Ascending aorta (tissue), 2 donors: ENCODE results near the gene SOS1. TPM values are rescaled to one million over a fixed set of nuclear protein-coding genes. Genes with fewer than 3 reads are reported as not detected.
"Not testable (repeated sequence)": the region's sequence is repeated elsewhere in the genome, so short reads cannot be mapped to it uniquely, and the experiment has no call there.

Experiments
- DNase-seq, 2 donors: peaks; one replicate each; pipeline ENCODE4 v3.0.0-alpha.2; 2019; ENCODE audit warnings: low spot score in 2 of 2
- H3K27ac ChIP-seq, 2 donors: fragments of 200-600 bp; sonication (generic); one replicate each; pipeline ENCODE4 v1.5.1; 2016 to 2017; ENCODE audit warnings: mild to moderate bottlenecking in 1 of 2
- H3K27me3 ChIP-seq: fragments of 200-600 bp; sonication (generic); one replicate; pipeline ENCODE4 v1.5.1; 2017
- H3K36me3 ChIP-seq, 2 donors: fragments of 200-600 bp; sonication (generic); one replicate each; pipeline ENCODE4 v1.5.1; 2016
- H3K4me1 ChIP-seq, 2 donors: fragments of 200-600 bp; sonication (generic); one replicate each; pipeline ENCODE4 v1.5.1; 2016 to 2017; ENCODE audit warnings: mild to moderate bottlenecking in 1 of 2
- H3K4me3 ChIP-seq, 2 donors: fragments of 200-600 bp; sonication (generic); one replicate each; pipeline ENCODE4 v1.5.1; 2016 to 2017; ENCODE audit warnings: mild to moderate bottlenecking in 1 of 2
- H3K9me3 ChIP-seq, 2 donors: fragments of 200-600 bp; sonication (generic); one replicate each; pipeline ENCODE4 v1.5.1; 2016
- intact Hi-C: fragments of 100-400 bp; cut with DNase I; formaldehyde crosslinking; loops from one replicate; pipeline ENCODE4 v1.15.1; 2023
- total RNA-seq: library from RNA; depleted of rRNA; stranded (reverse); fragments of >200 nt; gene quantifications from one replicate; pipeline ENCODE4 v1.1.0, GENCODE V29; 2016
- TF ChIP-seq, protein P1 (sequence below), 3 experiments: fragments of 200-600 bp in 2 of 3; fragments of 450-650 bp in 1 of 3; sonication (generic) in 2 of 3; IDR thresholded peaks; one replicate each; pipeline ENCODE4 v1.5.1; 2016 to 2019; ENCODE audit warnings: antibody characterized with exemption in 3 of 3, mild to moderate bottlenecking in 1 of 3, moderate library complexity in 1 of 3

The SOS1 gene
- total RNA-seq, 1 donor from 2014 or later: 11.3 TPM

DNA sequence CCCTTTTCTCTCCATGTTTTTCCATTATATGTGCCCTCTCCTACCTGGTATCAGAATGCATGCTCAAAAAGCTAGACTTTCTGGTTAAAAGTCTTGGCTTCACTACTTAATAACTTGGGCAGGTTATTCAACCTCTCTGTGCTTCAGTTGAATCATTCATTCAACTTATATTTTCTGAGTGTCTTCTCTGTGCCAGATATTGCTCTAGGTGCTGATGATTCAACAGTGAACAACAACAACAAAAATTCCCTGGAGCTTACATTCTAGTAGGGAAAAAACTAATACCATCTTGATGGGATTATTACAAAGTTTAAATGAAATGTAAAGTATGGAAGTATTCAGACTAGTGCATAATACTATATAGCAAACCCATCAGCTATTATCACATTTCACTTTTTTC lies 55.2 kb downstream of the SOS1 start:
- TF ChIP-seq, protein P1, sequence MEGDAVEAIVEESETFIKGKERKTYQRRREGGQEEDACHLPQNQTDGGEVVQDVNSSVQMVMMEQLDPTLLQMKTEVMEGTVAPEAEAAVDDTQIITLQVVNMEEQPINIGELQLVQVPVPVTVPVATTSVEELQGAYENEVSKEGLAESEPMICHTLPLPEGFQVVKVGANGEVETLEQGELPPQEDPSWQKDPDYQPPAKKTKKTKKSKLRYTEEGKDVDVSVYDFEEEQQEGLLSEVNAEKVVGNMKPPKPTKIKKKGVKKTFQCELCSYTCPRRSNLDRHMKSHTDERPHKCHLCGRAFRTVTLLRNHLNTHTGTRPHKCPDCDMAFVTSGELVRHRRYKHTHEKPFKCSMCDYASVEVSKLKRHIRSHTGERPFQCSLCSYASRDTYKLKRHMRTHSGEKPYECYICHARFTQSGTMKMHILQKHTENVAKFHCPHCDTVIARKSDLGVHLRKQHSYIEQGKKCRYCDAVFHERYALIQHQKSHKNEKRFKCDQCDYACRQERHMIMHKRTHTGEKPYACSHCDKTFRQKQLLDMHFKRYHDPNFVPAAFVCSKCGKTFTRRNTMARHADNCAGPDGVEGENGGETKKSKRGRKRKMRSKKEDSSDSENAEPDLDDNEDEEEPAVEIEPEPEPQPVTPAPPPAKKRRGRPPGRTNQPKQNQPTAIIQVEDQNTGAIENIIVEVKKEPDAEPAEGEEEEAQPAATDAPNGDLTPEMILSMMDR (IDR thresholded peaks at IDR 0.05): no peak
- Histone ChIP-seq H3K36me3 (peaks cover 7 to 10% of the 10 kb centered on the region in 2 donors), H3K4me3 (no peak overlapping the region), H3K27me3 (no peaks in the 10 kb centered on the region), H3K4me1 (no peaks in the 10 kb centered on the region), H3K9me3 (no peaks in the 10 kb centered on the region), H3K27ac (no peak overlapping the region)
- DNase-seq: no peak
- intact Hi-C loops: no loop called here

DNA sequence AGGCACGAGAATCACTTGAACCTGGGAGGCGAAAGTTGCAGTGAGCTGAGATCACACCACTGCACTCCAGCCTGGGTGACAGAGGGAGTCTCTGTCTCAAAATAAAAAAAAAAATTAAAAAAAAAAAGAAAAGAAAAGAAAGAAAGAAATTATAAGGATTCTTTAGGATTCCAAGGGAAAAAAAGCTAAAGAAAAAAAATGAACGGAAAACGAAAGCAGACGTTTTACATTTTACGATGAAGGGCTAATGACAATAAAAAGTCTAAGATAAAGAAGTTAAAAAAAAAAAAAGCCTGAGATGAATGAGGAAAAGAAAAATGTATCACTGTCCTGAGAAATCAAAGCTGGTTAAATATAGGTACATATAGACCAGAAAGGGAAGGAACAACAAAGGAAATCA lies 58.5 kb downstream of the SOS1 start:
- TF ChIP-seq, protein P1 (IDR thresholded peaks at IDR 0.05): no peak
- Histone ChIP-seq H3K36me3 (peaks cover 7 to 10% of the 10 kb centered on the region in 2 donors), H3K4me1 (no peaks in the 10 kb centered on the region), H3K9me3 (no peaks in the 10 kb centered on the region), H3K27ac (no peak overlapping the region), H3K27me3 (no peaks in the 10 kb centered on the region), H3K4me3 (no peak overlapping the region)
- intact Hi-C loops: no loop called here
- no peak for DNase-seq

DNA sequence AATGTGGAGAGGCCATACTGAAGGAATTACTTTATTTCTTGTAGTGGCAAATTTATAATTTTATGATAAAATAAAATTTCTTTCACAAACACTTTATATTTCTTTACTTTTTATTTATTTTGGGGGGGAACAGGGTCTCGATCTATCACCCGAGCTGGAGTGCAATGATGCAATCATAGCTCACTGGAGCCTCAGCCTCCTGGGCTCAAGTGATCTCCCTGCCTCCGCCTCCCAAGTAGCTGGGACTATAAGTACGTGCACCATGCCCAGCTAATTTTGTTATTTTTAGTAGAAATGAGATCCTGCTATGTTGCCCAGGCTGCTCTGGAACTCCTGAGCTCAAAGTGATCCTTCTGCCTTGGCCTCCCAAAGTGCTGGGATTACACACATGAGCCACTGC lies 59.6 kb downstream of the SOS1 start:
- Histone ChIP-seq H3K4me3 (no peak overlapping the region), H3K4me1 (no peaks in the 10 kb centered on the region), H3K27ac (no peak overlapping the region), H3K9me3 (no peaks in the 10 kb centered on the region), H3K36me3 (peaks cover 6% of the 10 kb centered on the region in 2 donors), H3K27me3 (no peaks in the 10 kb centered on the region)
- TF ChIP-seq, protein P1 (IDR thresholded peaks at IDR 0.05): no peak
- intact Hi-C loops: no loop called here
- no peak for DNase-seq

DNA sequence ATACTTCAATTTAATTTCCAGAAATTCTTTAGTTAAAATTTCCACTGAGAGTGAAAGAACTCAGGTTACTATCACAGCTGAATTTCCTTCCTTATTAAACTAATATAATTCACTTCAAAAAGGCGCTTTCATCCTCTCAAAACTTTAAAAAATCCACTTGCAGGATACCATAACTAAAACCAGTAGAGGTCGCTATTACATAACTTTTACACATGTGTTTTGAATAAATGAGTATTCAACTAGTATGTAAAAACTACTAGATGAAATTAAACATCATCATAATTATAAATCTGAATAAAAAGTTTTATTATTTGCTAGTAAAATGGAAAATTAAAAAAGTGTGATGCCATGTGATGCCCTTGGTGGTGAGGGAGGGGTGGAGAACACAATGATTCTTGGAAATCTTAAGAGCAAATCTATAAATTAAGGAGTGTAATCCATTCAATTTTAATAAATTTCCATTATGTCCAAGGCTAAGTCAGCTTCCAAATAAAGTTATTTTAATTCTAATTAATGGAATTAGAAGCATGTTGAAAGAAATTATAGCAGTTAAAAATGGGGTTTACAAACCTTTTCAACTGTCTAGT lies 61.4 kb downstream of the SOS1 start:
- no peaks in the 10 kb centered on the region for H3K27me3 ChIP-seq
- no peak for DNase-seq
- TF ChIP-seq, protein P1 (IDR thresholded peaks at IDR 0.05): peak; percentile 56 to 74 (median 63)
- intact Hi-C loops: loop anchor here (1.0 to 2.0 kb wide), 2 partner anchors 61 to 169 kb away; partner anchors contain the start of gene SOS1
- no peak overlapping the region for H3K27ac ChIP-seq
- no peaks in the 10 kb centered on the region for H3K4me1 ChIP-seq
- H3K36me3 ChIP-seq: peaks cover 0 to 12% of the 10 kb centered on the region in 2 donors
- no peaks in the 10 kb centered on the region for H3K9me3 ChIP-seq
- no peak overlapping the region for H3K4me3 ChIP-seq

DNA sequence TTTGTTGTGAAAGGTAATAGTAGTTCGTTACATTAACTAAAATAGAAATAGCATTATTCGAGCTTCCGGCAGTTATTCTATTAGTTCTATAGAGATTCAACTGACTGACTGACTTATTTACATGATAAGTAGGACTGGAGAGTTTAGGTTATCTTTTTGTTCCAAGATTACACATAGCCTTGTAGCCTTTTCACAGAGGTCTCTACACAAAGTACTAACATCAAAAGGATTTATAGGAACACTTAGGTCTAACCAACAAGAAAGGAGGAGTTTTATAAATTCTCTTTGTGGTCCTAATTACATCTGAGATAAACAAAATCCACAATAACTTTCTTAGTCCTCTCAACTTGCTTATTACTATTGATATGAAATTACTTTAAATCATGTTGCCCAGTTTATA lies 62.8 kb downstream of the SOS1 start:
- Histone ChIP-seq H3K4me1 (no peaks in the 10 kb centered on the region), H3K9me3 (no peaks in the 10 kb centered on the region), H3K27ac (no peak overlapping the region), H3K36me3 (peaks cover 0 to 16% of the 10 kb centered on the region in 2 donors), H3K4me3 (no peak overlapping the region), H3K27me3 (no peaks in the 10 kb centered on the region)
- intact Hi-C loops: loop anchor here (2.0 kb wide), 1 partner anchor 63 kb away; the partner anchor contains the start of gene SOS1
- TF ChIP-seq, protein P1 (IDR thresholded peaks at IDR 0.05): no peak
- no peak for DNase-seq

DNA sequence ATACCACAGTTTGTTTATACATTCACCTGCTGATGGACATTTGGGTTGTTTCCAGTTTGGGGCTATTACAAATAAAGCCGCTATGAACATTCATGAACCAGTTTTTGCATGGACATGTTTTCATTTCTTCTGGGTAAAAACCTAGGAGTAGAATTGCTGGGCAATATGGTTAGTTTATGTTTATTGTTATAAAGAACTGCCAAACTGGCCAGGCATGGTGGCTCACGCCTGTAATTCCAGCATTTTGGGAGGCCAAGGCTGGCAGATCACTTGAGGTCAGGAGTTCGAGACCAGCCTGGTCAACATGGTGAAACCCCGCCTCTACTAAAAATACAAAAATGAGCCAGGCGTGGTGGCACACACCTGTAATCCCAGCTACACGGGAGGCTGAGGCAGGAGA lies 68.2 kb downstream of the SOS1 start:
- H3K27ac ChIP-seq, H3K27me3 ChIP-seq, H3K4me1 ChIP-seq, H3K9me3 ChIP-seq, DNase-seq, H3K4me3 ChIP-seq, intact Hi-C loops: not testable (repeated sequence)
- H3K36me3 ChIP-seq: peaks cover 4 to 23% of the 10 kb centered on the region in 2 donors
